CD8-positive, alpha-beta memory T cell (primary cell): ENCODE results near the gene WNK2. TPM values are rescaled to one million over a fixed set of nuclear protein-coding genes. Genes with fewer than 3 reads are reported as not detected.

Source experiments
- CTCF ChIA-PET: fragments of 350-600 bp; sonication (Branson Sonifier 250); formaldehyde crosslinking; loops from one replicate; lab custom pipeline; 2021; ENCODE audit warnings: antibody characterized with exemption; lab: Charles Lee
- POLR2A ChIA-PET: fragments of 350-600 bp; sonication (Branson Sonifier 250); formaldehyde crosslinking; loops from one replicate; lab custom pipeline; 2021; ENCODE audit warnings: antibody characterized with exemption; lab: Charles Lee
- DNase-seq, 5 donors: peaks; one replicate each; pipeline versions ENCODE4 v3.0.0 to v3.0.0-alpha.2; 2020 to 2022; ENCODE audit warnings: mixed read lengths in 1 of 5
- H3K27ac ChIP-seq: one replicate; pipeline ENCODE4 v1.7.0; 2013; ENCODE audit warnings: low read depth, mild to moderate bottlenecking, low read length, moderate library complexity
- H3K27me3 ChIP-seq: 2 replicates; pipeline ENCODE4 v1.7.0; 2013; ENCODE audit warnings: low read length, mild to moderate bottlenecking; ENCODE audit not compliant: insufficient read depth, poor library complexity, severe bottlenecking
- H3K36me3 ChIP-seq: 2 replicates; pipeline ENCODE4 v1.7.0; 2013; ENCODE audit warnings: mild to moderate bottlenecking, low read length, moderate library complexity; ENCODE audit not compliant: insufficient read depth
- H3K4me1 ChIP-seq: 2 replicates; pipeline ENCODE4 v1.7.0; 2013; ENCODE audit warnings: mild to moderate bottlenecking, low read length, moderate library complexity; ENCODE audit not compliant: insufficient read depth
- H3K4me3 ChIP-seq: 2 replicates; pipeline ENCODE4 v1.7.0; 2013; ENCODE audit warnings: mild to moderate bottlenecking, low read length
- H3K9me3 ChIP-seq: 2 replicates; pipeline ENCODE4 v1.7.0; 2013; ENCODE audit warnings: mild to moderate bottlenecking, low read length
- H3K27ac Mint-ChIP-seq, 8 donors: one replicate each; pipeline ENCODE4 v1.8.0; 2020 to 2021; ENCODE audit warnings: mixed read lengths in 8 of 8, mild to moderate bottlenecking in 6 of 8, inconsistent platforms in 3 of 8, moderate library complexity in 3 of 8
- H3K27me3 Mint-ChIP-seq, 2 donors: one replicate each; pipeline ENCODE4 v1.8.0; 2020 to 2021; ENCODE audit warnings: mixed read lengths in 2 of 2, mild to moderate bottlenecking in 1 of 2, moderate library complexity in 1 of 2
- H3K36me3 Mint-ChIP-seq, 3 donors: one replicate each; pipeline ENCODE4 v1.8.0; 2020 to 2021; ENCODE audit warnings: mixed read lengths in 3 of 3, inconsistent platforms in 1 of 3, mild to moderate bottlenecking in 1 of 3
- H3K4me1 Mint-ChIP-seq, 3 donors: one replicate each; pipeline ENCODE4 v1.8.0; 2020 to 2021; ENCODE audit warnings: mixed read lengths in 3 of 3, inconsistent platforms in 1 of 3, mild to moderate bottlenecking in 1 of 3
- H3K4me3 Mint-ChIP-seq, 7 donors: one replicate each; pipeline ENCODE4 v1.8.0; 2020 to 2021; ENCODE audit warnings: mixed read lengths in 7 of 7, mild to moderate bottlenecking in 6 of 7, moderate library complexity in 4 of 7, inconsistent platforms in 2 of 7
- H3K9me3 Mint-ChIP-seq, 5 donors: one replicate each; pipeline ENCODE4 v1.8.0; 2020 to 2022; ENCODE audit warnings: mixed read lengths in 5 of 5, mild to moderate bottlenecking in 3 of 5, moderate library complexity in 2 of 5, inconsistent platforms in 1 of 5
- polyA plus RNA-seq: library from polyadenylated mRNA; unstranded; fragments of 300-500 nt; fragmentation: Illumina TruSeq; gene quantifications from one replicate; pipeline ENCODE4 v1.2.3, GENCODE V29; 2021
- total RNA-seq, 2 experiments: library from RNA; stranded (reverse); gene quantifications; one replicate each; pipeline ENCODE4 v1.2.3, GENCODE V29; 2021

The WNK2 gene
- total and polyA plus RNA-seq, 3 experiments from 2014 or later: 0.20 to 0.55 TPM; not detected in 1

DNA sequence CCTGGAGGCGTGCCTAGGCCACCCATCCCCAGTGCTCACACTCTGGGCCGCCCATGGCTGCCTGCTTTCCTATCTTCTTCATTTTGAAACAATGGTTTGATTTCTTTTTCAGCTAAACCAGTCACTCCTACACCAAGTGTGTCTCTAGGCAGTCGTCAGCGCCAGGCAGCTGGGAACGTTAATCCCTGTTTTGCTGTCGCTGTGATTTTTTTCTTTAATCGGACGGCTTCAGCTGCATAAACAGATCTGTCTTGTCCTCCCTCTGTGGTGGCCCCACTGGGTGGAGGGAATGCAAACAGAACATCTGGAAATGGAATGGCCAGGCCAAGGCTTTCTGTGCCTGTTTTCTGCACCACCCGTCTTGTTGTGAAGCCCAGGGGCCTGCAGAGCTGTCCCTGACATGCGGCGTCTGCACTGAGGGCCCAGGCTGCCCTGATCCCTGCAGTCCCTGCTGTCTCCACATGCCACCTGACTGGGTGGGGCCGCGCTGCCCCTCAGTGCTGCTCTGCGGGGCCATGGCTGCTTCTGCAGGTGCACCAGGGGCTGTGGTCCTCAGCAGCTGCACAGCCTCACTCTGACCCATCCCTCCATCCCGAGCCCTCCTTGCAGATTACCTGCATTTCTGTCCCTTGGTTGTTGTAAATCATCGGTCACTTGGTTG is 51.5 kb downstream of the WNK2 start:
- Histone ChIP-seq H3K4me1 (peaks cover 20% of the 10 kb centered on the region), H3K36me3 (no peaks in the 10 kb centered on the region), H3K27me3 (peaks cover 9% of the 10 kb centered on the region), H3K27ac (no peak overlapping the region), H3K9me3 (no peaks in the 10 kb centered on the region), H3K4me3 (no peak overlapping the region)
- Mint-ChIP-seq H3K9me3 (peaks cover 11 to 16% (median 13%) of the 10 kb centered on the region in 5 donors), H3K36me3 (peaks cover 0 to 13% (median 0%) of the 10 kb centered on the region in 3 donors), H3K27me3 (peaks cover 20 to 28% of the 10 kb centered on the region in 2 donors), H3K4me1 (peaks cover 20 to 33% (median 21%) of the 10 kb centered on the region in 3 donors), H3K4me3 (no peak overlapping the region), H3K27ac (no peak overlapping the region)
- CTCF ChIA-PET: no interaction called here
- DNase-seq: no peak
- POLR2A ChIA-PET: no interaction called here

DNA sequence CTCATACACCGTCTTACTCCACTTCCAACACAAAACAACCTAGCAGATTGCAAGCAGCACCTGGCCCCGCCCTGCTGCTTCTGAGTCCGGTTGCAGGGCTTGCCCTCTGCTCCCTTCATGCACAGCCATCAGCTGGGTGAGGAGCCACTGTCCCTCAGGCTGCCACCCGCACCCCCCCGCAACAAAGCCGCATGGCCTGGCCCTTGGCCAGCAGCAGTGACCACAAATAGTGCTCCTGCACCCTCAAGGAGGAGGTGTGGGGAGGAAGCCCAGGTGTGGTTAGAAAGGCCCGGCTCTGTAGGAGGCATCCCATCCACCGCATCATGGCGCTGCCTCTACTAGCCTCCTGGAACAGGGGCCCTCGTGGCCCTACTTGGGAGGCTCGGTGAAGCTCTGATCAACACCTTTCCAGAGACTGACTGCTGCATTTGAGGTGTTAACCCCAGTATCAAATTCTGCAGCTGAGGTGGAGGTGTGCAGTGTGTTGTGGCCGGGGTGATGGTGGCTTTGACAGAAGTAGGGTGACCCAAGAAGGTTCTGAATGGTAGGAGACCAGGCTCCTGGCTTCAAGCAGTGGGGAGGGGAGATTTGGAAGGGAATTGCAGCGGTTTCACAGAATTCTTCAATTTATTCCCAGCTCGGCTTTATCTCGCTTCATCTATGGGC is 52.7 kb downstream of the WNK2 start:
- Mint-ChIP-seq H3K27me3 (peaks cover 16 to 24% of the 10 kb centered on the region in 2 donors), H3K27ac (peak overlapping the region in 2 of 8 donors; percentile 47 to 77), H3K4me1 (peaks cover 20 to 29% (median 21%) of the 10 kb centered on the region in 3 donors), H3K4me3 (peak overlapping the region in 5 of 7 donors; percentile 16 to 77 (median 65)), H3K36me3 (peaks cover 0 to 13% (median 0%) of the 10 kb centered on the region in 3 donors), H3K9me3 (peaks cover 11 to 16% (median 13%) of the 10 kb centered on the region in 5 donors)
- H3K4me1 ChIP-seq: peaks cover 20% of the 10 kb centered on the region
- H3K27ac ChIP-seq: no peak overlapping the region
- peak in 1 of 5 donors; percentile 49 for DNase-seq
- no peaks in the 10 kb centered on the region for H3K9me3 ChIP-seq
- POLR2A ChIA-PET: no interaction called here
- CTCF ChIA-PET: no interaction called here
- no peak overlapping the region for H3K4me3 ChIP-seq
- H3K27me3 ChIP-seq: peaks cover 8% of the 10 kb centered on the region
- no peaks in the 10 kb centered on the region for H3K36me3 ChIP-seq

DNA sequence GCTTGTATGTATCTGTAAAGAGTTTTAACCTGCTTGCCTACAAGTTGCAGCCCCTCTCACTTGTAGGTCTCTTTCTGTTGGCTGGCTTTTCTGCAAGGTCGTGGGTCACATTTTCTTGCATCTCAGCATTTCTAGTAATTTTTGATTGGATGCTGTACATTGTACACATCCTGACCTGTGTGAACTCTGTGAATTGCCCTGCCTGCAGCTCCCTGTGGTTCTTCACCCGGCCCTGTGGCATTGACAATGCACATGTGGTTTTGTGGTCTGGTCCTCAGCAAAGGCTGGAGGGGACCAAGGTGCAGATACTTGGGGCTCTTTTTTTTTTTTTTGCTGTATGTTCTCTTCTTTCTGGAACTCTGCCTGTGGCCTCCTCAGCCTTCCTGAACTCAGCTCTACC is 53.6 kb downstream of the WNK2 start:
- DNase-seq: peak in 1 of 5 donors; percentile 23
- Histone ChIP-seq H3K36me3 (no peaks in the 10 kb centered on the region), H3K27me3 (no peaks in the 10 kb centered on the region), H3K4me3 (no peak overlapping the region), H3K9me3 (no peaks in the 10 kb centered on the region), H3K27ac (no peak overlapping the region), H3K4me1 (peaks cover 20% of the 10 kb centered on the region)
- Mint-ChIP-seq H3K4me3 (peak overlapping the region in 6 of 7 donors; percentile 10 to 82 (median 38)), H3K36me3 (peaks cover 0 to 13% (median 0%) of the 10 kb centered on the region in 3 donors), H3K27ac (peak overlapping the region in 3 of 8 donors; percentile 9 to 63 (median 58)), H3K27me3 (peaks cover 14 to 18% of the 10 kb centered on the region in 2 donors), H3K4me1 (peaks cover 20 to 26% (median 21%) of the 10 kb centered on the region in 3 donors), H3K9me3 (peaks cover 11 to 16% (median 13%) of the 10 kb centered on the region in 5 donors)
- POLR2A ChIA-PET: no interaction called here
- CTCF ChIA-PET: no interaction called here

DNA sequence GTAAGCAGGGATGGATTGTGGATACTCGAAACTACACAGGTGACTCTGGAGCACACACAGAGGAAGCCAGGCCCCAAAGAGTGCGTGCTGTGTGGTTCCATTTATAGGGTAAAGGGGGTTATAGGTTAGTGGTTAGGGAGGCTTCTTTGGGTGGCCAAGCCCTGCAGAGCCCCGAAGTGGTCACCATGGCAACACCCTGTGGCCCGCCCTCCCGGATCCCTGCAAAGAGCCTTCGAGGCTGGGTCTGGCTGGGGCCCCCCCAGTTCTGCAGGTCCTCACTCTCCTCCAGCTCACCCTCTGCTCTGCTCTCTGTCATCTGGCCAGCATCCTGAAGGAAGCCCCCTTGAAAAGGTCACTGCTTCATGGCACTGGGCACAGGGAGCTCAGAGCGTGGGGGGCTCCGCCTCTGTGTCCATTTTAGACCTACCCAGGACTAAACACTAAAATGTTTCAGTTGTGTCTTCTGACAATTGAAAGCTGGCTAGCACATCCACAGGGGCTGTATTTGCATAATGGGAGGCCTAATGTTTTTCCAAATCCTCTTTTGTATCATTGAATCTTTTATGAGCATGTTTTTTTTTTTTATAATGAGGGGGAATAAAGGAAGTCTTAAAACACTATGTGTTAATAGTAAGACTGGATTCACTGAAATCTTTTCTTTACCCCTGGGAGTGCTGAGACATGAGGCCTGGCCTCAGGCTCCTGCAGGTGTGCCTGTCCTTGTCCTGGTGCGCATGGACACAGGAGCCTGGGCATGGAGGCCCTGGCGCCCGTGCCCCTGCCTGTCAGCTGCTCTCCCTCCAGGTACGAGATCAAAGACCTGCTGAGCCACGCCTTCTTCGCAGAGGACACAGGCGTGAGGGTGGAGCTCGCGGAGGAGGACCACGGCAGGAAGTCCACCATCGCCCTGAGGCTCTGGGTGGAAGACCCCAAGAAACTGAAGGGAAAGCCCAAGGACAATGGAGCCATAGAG is 55.3 kb downstream of the WNK2 start:
- peaks cover 20% of the 10 kb centered on the region for H3K4me1 ChIP-seq
- no peak overlapping the region for H3K27ac ChIP-seq
- DNase-seq: no peak
- peak overlapping the region in 1 of 7 donors; percentile 63 for H3K4me3 Mint-ChIP-seq
- H3K4me3 ChIP-seq: no peak overlapping the region
- peaks cover 20 to 26% (median 21%) of the 10 kb centered on the region in 3 donors for H3K4me1 Mint-ChIP-seq
- no peaks in the 10 kb centered on the region for H3K36me3 ChIP-seq
- H3K27me3 ChIP-seq: no peaks in the 10 kb centered on the region
- no peaks in the 10 kb centered on the region for H3K9me3 ChIP-seq
- CTCF ChIA-PET: no interaction called here
- POLR2A ChIA-PET: no interaction called here
- H3K9me3 Mint-ChIP-seq: peaks cover 11 to 16% (median 13%) of the 10 kb centered on the region in 5 donors
- H3K27ac Mint-ChIP-seq: no peak overlapping the region
- H3K27me3 Mint-ChIP-seq: peaks cover 4 to 7% of the 10 kb centered on the region in 2 donors
- H3K36me3 Mint-ChIP-seq: peaks cover 0 to 13% (median 0%) of the 10 kb centered on the region in 3 donors

DNA sequence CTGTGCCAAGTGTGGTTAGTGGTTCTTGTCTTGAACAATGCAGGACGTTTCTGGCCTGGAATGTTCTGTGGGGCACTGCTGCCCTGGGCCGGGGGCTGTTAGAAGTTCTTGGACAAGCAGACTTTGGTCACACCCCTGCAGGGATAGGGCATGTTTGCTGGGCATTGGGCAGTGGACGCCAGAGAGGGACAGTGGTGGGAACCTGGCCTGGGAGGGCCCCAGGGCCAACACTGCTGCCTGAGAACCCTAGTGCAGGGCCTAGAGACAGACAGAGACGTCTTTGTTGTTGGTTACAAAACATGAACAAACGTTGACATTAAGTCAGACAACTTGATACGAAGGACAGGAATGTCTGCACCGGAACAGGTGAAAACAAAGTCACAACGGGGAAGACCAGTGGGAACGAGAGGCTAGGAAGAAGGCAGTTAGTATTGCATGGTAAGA is 57.0 kb downstream of the WNK2 start:
- POLR2A ChIA-PET: no interaction called here
- Histone ChIP-seq H3K27me3 (no peaks in the 10 kb centered on the region), H3K4me1 (peaks cover 20% of the 10 kb centered on the region), H3K27ac (no peak overlapping the region), H3K9me3 (no peaks in the 10 kb centered on the region), H3K4me3 (no peak overlapping the region), H3K36me3 (no peaks in the 10 kb centered on the region)
- Mint-ChIP-seq H3K36me3 (peaks cover 0 to 13% (median 0%) of the 10 kb centered on the region in 3 donors), H3K27ac (peak overlapping the region in 1 of 8 donors; percentile 8), H3K4me1 (peaks cover 22 to 37% (median 28%) of the 10 kb centered on the region in 3 donors), H3K27me3 (peaks cover 0 to 7% of the 10 kb centered on the region in 2 donors), H3K9me3 (peaks cover 11 to 16% (median 13%) of the 10 kb centered on the region in 5 donors), H3K4me3 (no peak overlapping the region)
- CTCF ChIA-PET: no interaction called here
- no peak for DNase-seq

DNA sequence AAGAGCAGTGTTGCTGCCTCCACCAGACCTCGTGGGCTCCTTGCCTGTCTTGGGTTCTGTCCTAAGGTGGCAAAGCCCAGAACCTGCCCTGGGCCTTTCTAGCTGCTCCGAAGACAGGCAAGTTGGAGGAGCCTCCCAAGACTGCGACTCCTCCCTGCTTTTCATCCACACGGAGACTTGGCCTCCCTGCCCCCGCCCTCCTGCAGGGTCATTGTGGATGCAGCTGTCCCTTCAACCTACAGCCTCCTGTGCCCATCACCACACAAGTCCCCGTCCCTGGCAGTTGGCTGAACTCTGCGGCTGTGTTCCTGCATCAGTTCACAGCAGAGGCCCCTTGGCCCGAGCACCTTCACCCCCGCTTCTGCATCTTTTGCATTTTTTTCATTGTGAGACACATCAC is 59.2 kb downstream of the WNK2 start:
- no peaks in the 10 kb centered on the region for H3K9me3 ChIP-seq
- H3K9me3 Mint-ChIP-seq: peaks cover 0 to 2% (median 0%) of the 10 kb centered on the region in 5 donors
- CTCF ChIA-PET: no interaction called here
- no peak overlapping the region for H3K27ac ChIP-seq
- H3K27me3 Mint-ChIP-seq: peaks cover 0 to 3% of the 10 kb centered on the region in 2 donors
- H3K27ac Mint-ChIP-seq: no peak overlapping the region
- H3K36me3 Mint-ChIP-seq: no peaks in the 10 kb centered on the region
- no peaks in the 10 kb centered on the region for H3K36me3 ChIP-seq
- H3K4me3 Mint-ChIP-seq: no peak overlapping the region
- peaks cover 3% of the 10 kb centered on the region for H3K4me1 ChIP-seq
- peaks cover 3 to 21% (median 12%) of the 10 kb centered on the region in 3 donors for H3K4me1 Mint-ChIP-seq
- no peaks in the 10 kb centered on the region for H3K27me3 ChIP-seq
- DNase-seq: no peak
- no peak overlapping the region for H3K4me3 ChIP-seq
- POLR2A ChIA-PET: no interaction called here

DNA sequence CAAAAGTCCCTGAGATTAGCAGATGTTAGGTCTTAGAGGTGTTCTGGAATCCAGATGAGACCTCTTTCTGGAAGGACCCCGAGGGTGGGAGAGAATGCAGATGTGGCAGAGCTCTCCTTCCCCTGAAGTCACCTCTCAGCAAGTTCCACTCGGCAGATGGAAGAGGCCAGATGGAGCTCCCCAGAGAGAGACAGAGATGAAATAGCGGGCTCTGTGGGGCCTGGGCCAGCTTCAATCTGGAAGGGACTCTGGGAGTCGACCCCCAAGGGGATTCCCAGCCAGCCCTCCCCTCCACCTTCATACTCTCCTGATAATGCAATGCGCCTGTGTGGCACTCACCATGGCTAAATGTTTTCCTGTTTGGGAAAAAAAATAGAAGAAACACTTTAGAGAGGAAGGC is 60.2 kb downstream of the WNK2 start:
- Mint-ChIP-seq H3K27me3 (peaks cover 0 to 3% of the 10 kb centered on the region in 2 donors), H3K4me1 (peaks cover 2 to 20% (median 10%) of the 10 kb centered on the region in 3 donors), H3K4me3 (no peak overlapping the region), H3K36me3 (no peaks in the 10 kb centered on the region), H3K9me3 (no peaks in the 10 kb centered on the region), H3K27ac (no peak overlapping the region)
- H3K9me3 ChIP-seq: no peaks in the 10 kb centered on the region
- H3K36me3 ChIP-seq: no peaks in the 10 kb centered on the region
- no peaks in the 10 kb centered on the region for H3K4me1 ChIP-seq
- H3K27ac ChIP-seq: no peak overlapping the region
- CTCF ChIA-PET: no interaction called here
- no peaks in the 10 kb centered on the region for H3K27me3 ChIP-seq
- POLR2A ChIA-PET: no interaction called here
- H3K4me3 ChIP-seq: no peak overlapping the region
- no peak for DNase-seq
